Measurements from ENCODE around the gene CALN1.

- TF ChIP-seq CTCF (conservative IDR thresholded peaks at IDR 0.05) (no peak), ZFX (IDR thresholded peaks at IDR 0.05) (no peak)
These were observed 90.5 kb downstream of the CALN1 start for GRCh38 chr7:72321637-72322036.
